SIG-M5 (cell line): Measurements from ENCODE around the gene ZAP70.
"Not testable (repeated sequence)": the region's sequence is repeated elsewhere in the genome, so short reads cannot be mapped to it uniquely, and the experiment has no call there.

Experiments
- DNase-seq: peaks from one replicate; lab custom pipeline; 2025; lab: John Stamatoyannopoulos, UW

ZAP70 gene

GRCh38 chr2:97698530-97698929 lies 14.8 kb upstream of the ZAP70 start:
- DNase-seq: no peak

DNA sequence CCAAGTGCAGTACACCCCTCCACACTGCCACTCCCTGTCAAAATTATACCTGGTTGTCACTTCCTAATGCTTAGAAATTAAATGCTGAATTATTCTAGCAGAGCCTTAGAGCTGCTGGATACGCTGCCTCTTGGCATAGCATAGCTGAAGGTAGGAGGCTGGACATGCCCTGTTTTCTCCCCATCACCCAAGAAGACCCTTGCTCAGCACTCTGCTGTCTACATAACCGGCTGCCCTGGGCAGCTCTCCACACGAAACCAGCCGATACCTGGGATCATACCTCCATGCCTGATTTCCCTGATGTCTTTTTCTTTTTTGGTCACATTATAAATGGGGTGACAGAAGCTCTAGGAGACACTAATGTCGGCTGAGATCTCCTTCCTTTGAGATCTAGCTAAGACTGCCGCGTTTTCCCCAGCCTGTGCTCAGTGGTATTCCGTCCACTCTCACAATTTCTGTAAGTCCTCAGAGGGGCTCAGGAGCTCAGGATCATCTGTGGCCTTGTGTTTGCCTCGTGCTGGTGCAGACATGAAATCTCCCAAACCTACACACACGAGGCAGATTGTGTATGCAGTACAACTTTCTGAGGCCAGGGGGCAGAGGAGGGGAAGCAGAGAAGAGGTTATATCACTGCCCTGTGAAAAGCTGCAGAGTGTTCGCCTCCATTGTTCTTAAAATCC lies 13.5 kb upstream of the ZAP70 start:
- peak; percentile 48 for DNase-seq

- DNase-seq: no peak
Measured at GRCh38 chr2:97701186-97701585, 12.2 kb upstream of the ZAP70 start.

- DNase-seq: no peak
Measured at GRCh38 chr2:97701851-97702465, 11.4 kb upstream of the ZAP70 start.

GRCh38 chr2:97702731-97703470 lies 10.5 kb upstream of the ZAP70 start:
- DNase-seq: no peak

DNA sequence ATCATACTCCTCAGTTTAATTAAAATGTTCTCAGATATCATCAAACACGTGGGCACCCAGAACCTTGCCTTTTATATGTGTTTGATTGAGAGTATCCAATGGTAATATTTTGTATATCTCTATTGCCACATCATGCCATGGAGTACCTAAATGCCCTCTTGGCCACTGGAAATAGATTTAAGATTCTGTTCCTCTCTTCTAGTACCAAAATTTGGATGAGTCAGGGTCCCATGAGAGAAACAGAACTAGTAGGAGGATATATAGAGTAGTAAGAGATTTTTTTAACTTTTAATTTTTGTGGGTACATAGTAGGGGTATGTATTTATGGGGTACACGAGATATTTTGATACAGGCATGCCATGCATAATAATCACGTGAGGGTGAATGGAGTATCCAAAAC lies 9.6 kb upstream of the ZAP70 start:
- DNase-seq: no peak

GRCh38 chr2:97704989-97705388 lies 8.4 kb upstream of the ZAP70 start:
- no peak for DNase-seq

DNA sequence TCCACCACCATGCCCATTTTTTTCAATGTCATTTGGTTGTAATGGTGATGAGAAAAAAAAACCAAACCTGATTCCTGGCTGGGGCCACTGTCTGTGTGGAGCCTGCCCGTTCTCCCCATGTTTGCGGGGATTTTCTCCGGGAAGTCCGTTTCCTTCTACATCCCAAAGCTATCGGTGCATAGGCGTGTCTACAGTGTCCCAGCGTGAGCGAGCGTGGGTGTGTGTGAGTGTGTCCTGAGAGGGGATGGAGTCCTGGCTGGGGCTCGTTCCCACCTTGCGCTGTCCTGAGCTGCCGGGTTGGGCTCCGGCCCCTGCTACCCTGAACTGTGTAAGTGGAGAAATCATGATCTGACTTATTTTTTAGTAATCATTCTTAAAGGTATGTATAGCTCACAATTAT lies 7.3 kb upstream of the ZAP70 start:
- DNase-seq: no peak

GRCh38 chr2:97706708-97707345 lies 6.5 kb upstream of the ZAP70 start:
- no peak for DNase-seq

- DNase-seq: no peak
Measured at GRCh38 chr2:97707362-97708047, 5.9 kb upstream of the ZAP70 start.

- DNase-seq: no peak
Measured at GRCh38 chr2:97708048-97708380, 5.4 kb upstream of the ZAP70 start.

DNA sequence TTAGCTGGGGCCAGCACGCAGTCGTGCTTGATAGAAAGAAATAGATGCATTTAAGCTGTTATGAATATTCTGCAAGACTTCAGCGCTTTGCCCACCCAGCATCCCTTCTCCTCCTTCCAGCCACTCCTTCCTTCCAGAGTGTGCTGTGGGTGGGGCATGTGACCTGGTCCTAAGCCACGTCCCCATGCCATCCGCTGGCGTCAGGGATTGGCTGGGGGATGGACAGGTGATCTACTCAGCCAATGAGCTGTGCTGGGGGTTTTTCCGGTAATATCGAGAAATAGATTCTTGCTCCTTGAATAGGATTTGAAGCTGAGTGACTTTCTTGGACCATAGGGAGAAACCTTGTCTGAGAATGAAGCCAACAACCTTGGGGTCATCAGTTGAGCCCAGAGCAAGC lies 4.8 kb upstream of the ZAP70 start:
- DNase-seq: no peak

DNA sequence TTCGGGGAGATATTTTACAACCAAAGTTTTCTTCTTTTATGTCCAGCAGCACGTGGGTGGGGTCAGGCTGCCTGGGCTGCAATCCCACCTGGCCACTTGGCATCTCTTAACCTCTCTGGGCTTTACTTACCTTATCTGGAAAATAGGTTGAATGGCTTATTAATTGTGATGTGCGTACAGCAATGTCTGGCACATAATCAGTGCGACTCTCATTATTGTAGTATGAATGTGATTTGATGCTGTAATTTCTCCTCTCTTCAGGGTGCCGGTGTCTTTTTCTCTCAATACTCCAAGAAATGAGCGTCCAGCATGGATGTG lies 2.0 kb upstream of the ZAP70 start:
- DNase-seq: no peak

DNA sequence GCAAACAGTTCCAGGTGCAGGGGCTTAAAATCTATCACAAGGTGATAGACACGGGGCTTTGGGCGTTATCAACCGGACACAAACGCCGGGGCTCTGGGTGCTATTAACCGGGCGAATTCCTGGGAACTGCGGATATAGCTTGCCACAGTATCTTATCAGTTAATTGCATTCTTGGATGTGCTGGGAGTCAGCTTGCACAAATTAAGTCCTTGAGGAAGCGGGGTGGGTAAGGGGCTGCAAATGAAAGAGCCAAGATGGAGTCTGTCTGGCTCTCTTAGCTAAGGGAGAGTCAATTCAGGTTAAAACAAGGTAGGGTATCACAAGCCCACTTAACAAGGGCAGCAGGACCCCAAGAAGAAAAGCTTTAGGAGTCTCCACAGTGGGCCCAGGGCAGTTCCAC lies 1.2 kb upstream of the ZAP70 start:
- not testable (repeated sequence) for DNase-seq

DNA sequence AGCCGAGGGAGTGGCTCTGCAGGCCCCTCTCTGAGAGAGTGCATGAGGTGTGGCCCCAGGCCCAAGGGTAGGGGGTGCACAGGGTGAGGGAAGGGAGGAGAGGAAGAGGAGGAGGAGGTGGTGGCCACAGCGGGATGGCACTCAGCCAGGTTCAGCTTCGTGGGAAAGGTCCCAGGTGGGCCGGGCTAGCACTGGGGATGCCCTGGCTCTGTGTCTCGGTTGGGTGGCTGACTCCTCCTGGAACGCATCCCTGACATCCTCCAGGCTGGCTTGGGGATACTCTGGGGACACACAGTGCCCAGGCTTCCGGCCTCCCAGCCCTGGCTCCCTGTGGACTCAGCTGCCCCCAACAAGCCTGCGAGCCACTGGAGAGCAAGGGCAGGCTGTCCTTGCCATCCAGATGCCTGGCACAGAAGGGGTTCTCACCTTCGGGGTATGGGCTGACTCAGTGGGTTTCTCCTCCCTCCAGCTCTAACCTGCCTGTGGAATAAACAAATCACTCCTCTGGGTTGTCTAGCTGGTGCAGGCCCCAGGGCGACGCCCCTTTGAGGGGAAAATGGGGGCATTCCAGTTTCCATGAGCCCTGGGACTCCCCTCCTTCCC lies 582 bp upstream of the ZAP70 start:
- DNase-seq: no peak

GRCh38 chr2:97714084-97714949 lies 941 bp downstream of the ZAP70 start:
- DNase-seq: no peak

- DNase-seq: no peak
Measured at GRCh38 chr2:97714950-97715652, 1.7 kb downstream of the ZAP70 start.

DNA sequence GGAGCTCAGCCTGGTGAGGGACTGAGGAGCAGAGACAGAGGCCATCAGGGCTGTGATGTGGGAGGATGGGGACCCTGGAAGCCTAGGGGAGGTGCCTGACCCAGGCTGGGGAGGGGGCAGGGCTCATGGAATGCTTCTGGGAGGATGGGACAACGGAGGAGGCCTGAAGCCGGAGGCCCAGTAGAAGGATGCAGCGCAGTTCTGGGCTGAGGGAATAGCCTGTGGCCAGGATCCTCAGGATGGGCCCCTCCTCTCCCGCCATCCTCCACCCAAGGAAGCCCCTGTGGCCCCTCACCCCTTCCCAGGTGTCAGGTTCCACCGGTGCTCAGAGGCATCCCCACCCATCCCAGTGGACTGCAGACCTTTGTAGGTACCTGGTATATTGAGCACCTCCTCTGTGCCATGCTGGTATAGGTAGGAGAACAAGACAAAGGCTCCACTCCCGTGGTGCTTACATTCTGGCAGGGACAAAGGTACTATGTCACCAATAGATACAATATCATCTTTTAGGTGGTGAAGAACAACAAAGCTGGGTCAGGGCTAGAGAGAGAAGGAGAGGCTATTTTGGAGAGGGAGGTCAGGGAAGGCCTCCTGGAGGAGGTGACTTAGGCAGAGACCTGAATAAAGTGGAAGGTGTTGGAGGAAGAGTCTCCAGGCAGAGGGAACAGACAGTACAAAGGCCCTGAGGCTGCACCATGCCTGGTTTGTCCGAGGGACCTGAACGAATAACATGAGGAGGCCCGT lies 2.7 kb downstream of the ZAP70 start:
- DNase-seq: no peak

DNA sequence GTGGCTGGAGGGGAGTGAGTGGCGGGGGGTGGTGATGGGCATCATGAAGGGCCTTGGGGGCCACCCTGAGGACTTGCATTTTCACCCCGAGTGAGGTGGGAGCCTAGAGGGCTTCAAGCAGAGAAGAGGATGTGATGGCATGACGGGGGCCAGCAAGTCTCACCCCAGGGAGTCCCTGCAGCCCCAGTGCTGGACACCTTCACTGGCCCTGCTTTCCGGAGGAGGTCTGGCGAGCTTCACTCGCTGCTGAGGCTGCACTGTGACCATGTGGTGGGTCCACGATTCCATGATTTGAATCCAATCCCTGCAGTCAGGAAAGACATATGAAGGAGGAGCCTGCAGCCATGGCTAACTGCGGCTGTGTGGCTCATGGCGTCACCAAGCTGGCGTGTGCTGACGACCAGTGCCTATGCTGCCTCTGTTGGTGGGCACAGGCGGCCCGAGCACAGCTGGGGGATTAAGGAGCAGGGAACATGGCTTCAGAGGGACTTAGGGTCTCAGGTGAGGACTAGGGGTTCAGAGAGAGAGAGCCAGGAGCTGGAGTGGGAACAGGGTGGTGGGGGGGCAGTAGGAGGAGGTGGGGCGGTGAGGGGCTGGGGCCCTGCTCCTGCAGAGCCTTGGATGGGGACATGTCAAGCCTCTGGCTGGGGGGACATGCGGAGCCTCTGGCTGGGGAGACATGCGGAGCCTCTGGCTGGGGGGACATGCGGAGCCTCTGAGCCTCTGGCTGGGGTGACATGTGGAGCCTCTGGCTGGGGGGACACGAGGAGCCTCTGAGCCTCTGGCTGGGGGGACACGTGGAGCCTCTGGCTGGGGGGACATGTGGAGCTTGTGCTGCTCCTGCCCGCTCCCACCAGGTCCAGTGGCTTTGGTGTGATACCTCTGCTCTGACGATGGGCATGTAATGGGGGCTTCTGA lies 3.6 kb downstream of the ZAP70 start:
- no peak for DNase-seq
